ENCODE measurements around the gene EGR1.

Gene EGR1

GRCh38 chr5:138435943-138436342 lies 29.3 kb upstream of the EGR1 start:
- peaks cover 4% of the 10 kb centered on the region; the same call in 1 of the 2 replicates for H3K36me3 ChIP-seq (replicated peaks; ENCODE audit: insufficient read depth, low read length)
- H3K9me3 ChIP-seq (replicated peaks; ENCODE audit: insufficient read depth, low read length): no peaks in the 10 kb centered on the region
- TF ChIP-seq, protein P1, sequence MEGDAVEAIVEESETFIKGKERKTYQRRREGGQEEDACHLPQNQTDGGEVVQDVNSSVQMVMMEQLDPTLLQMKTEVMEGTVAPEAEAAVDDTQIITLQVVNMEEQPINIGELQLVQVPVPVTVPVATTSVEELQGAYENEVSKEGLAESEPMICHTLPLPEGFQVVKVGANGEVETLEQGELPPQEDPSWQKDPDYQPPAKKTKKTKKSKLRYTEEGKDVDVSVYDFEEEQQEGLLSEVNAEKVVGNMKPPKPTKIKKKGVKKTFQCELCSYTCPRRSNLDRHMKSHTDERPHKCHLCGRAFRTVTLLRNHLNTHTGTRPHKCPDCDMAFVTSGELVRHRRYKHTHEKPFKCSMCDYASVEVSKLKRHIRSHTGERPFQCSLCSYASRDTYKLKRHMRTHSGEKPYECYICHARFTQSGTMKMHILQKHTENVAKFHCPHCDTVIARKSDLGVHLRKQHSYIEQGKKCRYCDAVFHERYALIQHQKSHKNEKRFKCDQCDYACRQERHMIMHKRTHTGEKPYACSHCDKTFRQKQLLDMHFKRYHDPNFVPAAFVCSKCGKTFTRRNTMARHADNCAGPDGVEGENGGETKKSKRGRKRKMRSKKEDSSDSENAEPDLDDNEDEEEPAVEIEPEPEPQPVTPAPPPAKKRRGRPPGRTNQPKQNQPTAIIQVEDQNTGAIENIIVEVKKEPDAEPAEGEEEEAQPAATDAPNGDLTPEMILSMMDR (IDR thresholded peaks at IDR 0.05; ENCODE audit: low read length): no peak
- TF ChIP-seq EZH2 (optimal IDR thresholded peaks at IDR 0.05; ENCODE audit: low read depth, low read length) (no peak), EZH2phosphoT487 (IDR thresholded peaks at IDR 0.05; ENCODE audit: low read length) (no peak)

DNA sequence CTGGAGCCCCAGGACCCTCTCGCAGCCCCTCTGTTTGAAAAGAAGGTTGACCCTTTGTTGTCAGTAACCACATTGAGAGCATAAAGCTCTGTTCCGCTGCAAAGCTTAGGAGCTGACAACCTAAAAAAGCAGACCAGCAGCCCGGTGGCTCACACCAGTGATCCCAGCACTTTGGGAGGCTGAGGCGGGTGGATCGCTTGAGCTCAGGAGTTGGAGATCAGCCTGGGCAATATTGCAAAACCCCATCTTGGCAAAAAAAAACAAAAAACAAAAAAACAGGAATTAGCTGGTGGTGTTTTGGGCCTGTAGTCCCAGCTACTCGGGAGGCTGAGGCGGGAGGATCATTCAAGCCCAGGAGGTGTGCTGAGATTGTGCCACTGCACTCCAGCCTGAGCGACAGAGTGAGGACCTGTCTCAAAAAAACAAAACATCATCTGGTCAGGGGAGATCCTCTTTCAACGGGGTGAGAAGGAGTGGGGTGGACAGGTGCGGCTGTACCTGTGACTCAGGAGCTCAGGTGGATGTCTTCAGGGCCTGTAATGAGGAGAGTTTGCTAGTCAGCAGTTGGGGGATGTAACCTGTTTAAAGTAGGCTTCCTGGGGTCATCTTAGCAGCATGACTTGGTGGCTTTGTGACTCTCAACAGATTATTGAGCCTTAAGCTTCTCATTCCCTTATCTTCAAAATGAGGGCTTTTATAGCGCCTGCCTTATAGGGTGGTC lies 27.1 kb upstream of the EGR1 start:
- TF ChIP-seq EZH2phosphoT487 (IDR thresholded peaks at IDR 0.05; ENCODE audit: low read length) (no peak), EZH2 (optimal IDR thresholded peaks at IDR 0.05; ENCODE audit: low read depth, low read length) (no peak)
- TF ChIP-seq, protein P1 (IDR thresholded peaks at IDR 0.05; ENCODE audit: low read length): no peak

More at GRCh38 chr5:138435943-138436342, 29.3 kb upstream of the EGR1 start:
- Histone ChIP-seq H3K4me3 (ENCODE audit: low read length) (no peak overlapping the region), H3K4me1 (ENCODE audit: low read length) (peaks cover 4% of the 10 kb centered on the region; the same call in 1 of the 2 replicates), H3K4me2 (ENCODE audit: low read depth, low read length) (no peak overlapping the region), H3K79me2 (ENCODE audit: low read length) (no peaks in the 10 kb centered on the region), H3K9me2 (replicated peaks; ENCODE audit: insufficient read depth, low read length) (no peaks in the 10 kb centered on the region), H2AFZ (ENCODE audit: low read length) (no peak overlapping the region), H3F3A (ENCODE audit: insufficient read depth, low read length) (peaks cover 10% of the 10 kb centered on the region; the same call in 1 of the 2 replicates), H3K27ac (ENCODE audit: low read length) (no peak overlapping the region), H4K20me1 (ENCODE audit: insufficient read depth, low read length) (no peaks in the 10 kb centered on the region), H3K27me3 (replicated peaks; ENCODE audit: insufficient read depth, low read length) (no peaks in the 10 kb centered on the region), H3K9ac (ENCODE audit: low read length) (no peak overlapping the region)
- no peak for DNase-seq

GRCh38 chr5:138438724-138439476 lies 26.4 kb upstream of the EGR1 start, which contains the start of gene REEP2:
REEP2 (plus strand) TSS chr5:138439057; CDS start chr5:138439209, 152 bp downstream.
- Histone ChIP-seq H3K9me3 (replicated peaks; ENCODE audit: insufficient read depth, low read length) (no peaks in the 10 kb centered on the region), H3F3A (ENCODE audit: insufficient read depth, low read length) (peaks cover 10% of the 10 kb centered on the region; the same call in 1 of the 2 replicates), H3K27ac (ENCODE audit: low read length) (no peak within 1 kb of the TSS), H2AFZ (ENCODE audit: low read length) (peak within 1 kb of the TSS; percentile 75), H4K20me1 (ENCODE audit: insufficient read depth, low read length) (no peaks in the 10 kb centered on the region), H3K9me2 (replicated peaks; ENCODE audit: insufficient read depth, low read length) (no peaks in the 10 kb centered on the region), H3K4me3 (ENCODE audit: low read length) (peak within 1 kb of the TSS; percentile 63), H3K79me2 (ENCODE audit: low read length) (no peaks in the 10 kb centered on the region), H3K27me3 (replicated peaks; ENCODE audit: insufficient read depth, low read length) (no peaks in the 10 kb centered on the region), H3K36me3 (replicated peaks; ENCODE audit: insufficient read depth, low read length) (no peaks in the 10 kb centered on the region), H3K9ac (ENCODE audit: low read length) (peak within 1 kb of the TSS; percentile 47; the same call in 1 of the 2 replicates), H3K4me2 (ENCODE audit: low read depth, low read length) (peak within 1 kb of the TSS; percentile 97), H3K4me1 (ENCODE audit: low read length) (peaks cover 4% of the 10 kb centered on the region; the same call in 1 of the 2 replicates)
- DNase-seq: peak; percentile 65
- TF ChIP-seq, protein P1 (IDR thresholded peaks at IDR 0.05; ENCODE audit: low read length): no peak
- TF ChIP-seq EZH2phosphoT487 (IDR thresholded peaks at IDR 0.05; ENCODE audit: low read length) (no peak), EZH2 (optimal IDR thresholded peaks at IDR 0.05; ENCODE audit: low read depth, low read length) (no peak)

More for the DNA sequence above, 27.1 kb upstream of the EGR1 start:
- H4K20me1 ChIP-seq (ENCODE audit: insufficient read depth, low read length): no peaks in the 10 kb centered on the region
- no peaks in the 10 kb centered on the region for H3K9me2 ChIP-seq (replicated peaks; ENCODE audit: insufficient read depth, low read length)
- peak overlapping the region; percentile 97 for H3K4me2 ChIP-seq (ENCODE audit: low read depth, low read length)
- H3F3A ChIP-seq (ENCODE audit: insufficient read depth, low read length): peaks cover 10% of the 10 kb centered on the region; the same call in 1 of the 2 replicates
- no peak overlapping the region for H2AFZ ChIP-seq (ENCODE audit: low read length)
- H3K9me3 ChIP-seq (replicated peaks; ENCODE audit: insufficient read depth, low read length): no peaks in the 10 kb centered on the region
- H3K9ac ChIP-seq (ENCODE audit: low read length): peak overlapping the region; percentile 47; the same call in 1 of the 2 replicates
- peaks cover 4% of the 10 kb centered on the region; the same call in 1 of the 2 replicates for H3K4me1 ChIP-seq (ENCODE audit: low read length)
- H3K4me3 ChIP-seq (ENCODE audit: low read length): peak overlapping the region; percentile 63
- no peaks in the 10 kb centered on the region for H3K36me3 ChIP-seq (replicated peaks; ENCODE audit: insufficient read depth, low read length)
- DNase-seq: no peak
- H3K79me2 ChIP-seq (ENCODE audit: low read length): no peaks in the 10 kb centered on the region
- H3K27ac ChIP-seq (ENCODE audit: low read length): no peak overlapping the region
- no peaks in the 10 kb centered on the region for H3K27me3 ChIP-seq (replicated peaks; ENCODE audit: insufficient read depth, low read length)

Measured in MM.1S (cell line).